Measurements from ENCODE around the gene TNFAIP8.

DNA sequence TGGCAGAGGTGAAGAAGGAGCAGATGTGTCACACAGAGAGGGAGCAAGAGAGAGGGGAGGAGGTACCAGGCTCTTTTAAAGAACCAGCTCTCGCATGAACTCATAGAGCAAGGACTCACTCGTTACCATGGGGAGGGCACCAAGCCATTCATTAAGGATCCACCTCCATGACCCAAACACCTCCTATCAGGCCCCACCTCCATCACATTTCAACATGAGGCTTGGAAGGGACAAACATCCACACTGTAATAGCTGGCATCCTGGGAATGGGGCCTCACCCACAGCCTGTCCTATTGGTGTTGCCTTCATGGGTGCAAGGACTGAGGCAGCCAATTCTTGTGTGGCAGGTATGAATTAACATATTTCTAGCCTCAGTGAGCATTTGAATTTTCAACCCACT, 11.6 kb upstream of the TNFAIP8 start:
- TF ChIP-seq EZH2phosphoT487 (IDR thresholded peaks at IDR 0.05; ENCODE audit: insufficient read depth, low read depth) (no peak), EZH2 (IDR thresholded peaks at IDR 0.05; ENCODE audit: insufficient read depth, poor library complexity, severe bottlenecking) (no peak)
